CD4-positive, alpha-beta T cell (primary cell): ENCODE measurements around the gene ARL15. TPM values are rescaled to one million over a fixed set of nuclear protein-coding genes. Genes with fewer than 3 reads are reported as not detected.

Source experiments
- ATAC-seq: fragments of 200-7000 bp; cut with Tn5 transposase; one replicate; pipeline ENCODE4 v1.10.0; 2022; ENCODE audit warnings: mild to moderate bottlenecking; ENCODE audit not compliant: poor library complexity
- CTCF ChIA-PET: fragments of 350-600 bp; sonication (Branson Sonifier 250); formaldehyde crosslinking; loops from one replicate; lab custom pipeline; 2021; ENCODE audit warnings: antibody characterized with exemption, inconsistent platforms; lab: Charles Lee
- POLR2A ChIA-PET: fragments of 350-600 bp; sonication (Branson Sonifier 250); formaldehyde crosslinking; loops from one replicate; lab custom pipeline; 2021; ENCODE audit warnings: antibody characterized with exemption, inconsistent platforms; lab: Charles Lee
- DNase-seq, 14 experiments: peaks; one replicate each; pipeline ENCODE4 v3.0.0-alpha.2; 2013 to 2020; ENCODE audit warnings: mixed read lengths in 2 of 14
- H3K27ac ChIP-seq, 2 donors: one replicate each; pipeline versions ENCODE4 v1.5.1 to v1.7.0; 2013; ENCODE audit warnings: low read length in 2 of 2, low read depth in 1 of 2, mild to moderate bottlenecking in 1 of 2
- H3K27me3 ChIP-seq, 2 experiments: 1 replicate in 1 of 2; 2 replicates in 1 of 2; pipeline versions ENCODE4 v1.6.1 to v1.7.0; 2013; ENCODE audit warnings: low read length in 2 of 2, control low read depth in 1 of 2, mild to moderate bottlenecking in 1 of 2, moderate library complexity in 1 of 2; ENCODE audit not compliant: insufficient read depth in 2 of 2, control insufficient read depth in 1 of 2
- H3K36me3 ChIP-seq: one replicate; pipeline ENCODE4 v1.6.1; 2013; ENCODE audit warnings: low read length, control low read depth; ENCODE audit not compliant: insufficient read depth
- H3K4me1 ChIP-seq: one replicate; pipeline ENCODE4 v1.6.1; 2013; ENCODE audit warnings: low read length, control low read depth; ENCODE audit not compliant: insufficient read depth
- H3K4me3 ChIP-seq: one replicate; pipeline ENCODE4 v1.5.1; 2013; ENCODE audit warnings: mild to moderate bottlenecking, low read length, moderate library complexity
- H3K9me3 ChIP-seq, 2 experiments: 1 replicate in 1 of 2; 2 replicates in 1 of 2; pipeline versions ENCODE4 v1.6.1 to v1.7.0; 2013; ENCODE audit warnings: low read length in 2 of 2, mild to moderate bottlenecking in 2 of 2, control low read depth in 1 of 2, moderate library complexity in 1 of 2; ENCODE audit not compliant: control insufficient read depth in 1 of 2, insufficient read depth in 1 of 2
- H3K27ac Mint-ChIP-seq: one replicate; pipeline ENCODE4 v1.8.0; 2020; ENCODE audit warnings: mixed read lengths
- H3K27me3 Mint-ChIP-seq: one replicate; pipeline ENCODE4 v1.8.0; 2021; ENCODE audit warnings: mixed read lengths
- H3K36me3 Mint-ChIP-seq: one replicate; pipeline ENCODE4 v1.8.0; 2021; ENCODE audit warnings: low read depth, mixed read lengths
- H3K4me1 Mint-ChIP-seq: one replicate; pipeline ENCODE4 v1.8.0; 2021; ENCODE audit warnings: low read depth, mixed read lengths
- H3K4me3 Mint-ChIP-seq: one replicate; pipeline ENCODE4 v1.8.0; 2020; ENCODE audit warnings: mild to moderate bottlenecking, mixed read lengths
- H3K9me3 Mint-ChIP-seq: one replicate; pipeline ENCODE4 v1.8.0; 2020; ENCODE audit warnings: mixed read lengths
- CTCF ChIP-seq: fragments of 200-600 bp; IDR thresholded peaks from one replicate; pipeline ENCODE4 v1.8.0; 2022; ENCODE audit warnings: antibody characterized with exemption, mild to moderate bottlenecking
- intact Hi-C, 2 experiments: fragments of 100-400 bp; cut with DNase I in 1 of 2; cut with micrococcal nuclease in 1 of 2; formaldehyde crosslinking; loops; one replicate each; pipeline versions ENCODE4 v1.15.1 to v1.9.0; 2023 to 2025; cut with DNase I, micrococcal nuclease
- total RNA-seq, 174 experiments: library from RNA in 2 of 174; stranded (reverse) in 2 of 174; gene quantifications; one replicate each; pipeline ENCODE4 v1.2.3 and lab custom pipeline; 2021 to 2026

The ARL15 gene
- total RNA-seq, 2 experiments from 2014 or later = 9.1 to 10.6 TPM

GRCh38 chr5:53929152-53929551 lies 381.2 kb downstream of the ARL15 start:
- no peaks in the 10 kb centered on the region for H3K27me3 ChIP-seq
- no peaks in the 10 kb centered on the region for H3K4me1 ChIP-seq
- no peaks in the 10 kb centered on the region for H3K9me3 ChIP-seq
- no peaks in the 10 kb centered on the region for H3K27me3 Mint-ChIP-seq
- intact Hi-C loops = no loop called here
- no peaks in the 10 kb centered on the region for H3K36me3 Mint-ChIP-seq
- no peak for TF ChIP-seq CTCF
- H3K4me1 Mint-ChIP-seq = no peaks in the 10 kb centered on the region
- ChIA-PET CTCF (no interaction called here), POLR2A (no interaction called here)
- no peak overlapping the region for H3K4me3 Mint-ChIP-seq
- no peak overlapping the region for H3K27ac Mint-ChIP-seq
- no peaks in the 10 kb centered on the region for H3K36me3 ChIP-seq
- DNase-seq (no peak), ATAC-seq (no peak)
- H3K9me3 Mint-ChIP-seq = no peaks in the 10 kb centered on the region
- no peak overlapping the region for H3K27ac ChIP-seq
- H3K4me3 ChIP-seq = no peak overlapping the region

- Mint-ChIP-seq H3K27ac (no peak overlapping the region), H3K9me3 (no peaks in the 10 kb centered on the region), H3K36me3 (no peaks in the 10 kb centered on the region), H3K27me3 (no peaks in the 10 kb centered on the region), H3K4me1 (no peaks in the 10 kb centered on the region), H3K4me3 (no peak overlapping the region)
- Histone ChIP-seq H3K9me3 (no peaks in the 10 kb centered on the region), H3K4me1 (no peaks in the 10 kb centered on the region), H3K36me3 (no peaks in the 10 kb centered on the region), H3K27ac (no peak overlapping the region), H3K27me3 (no peaks in the 10 kb centered on the region), H3K4me3 (no peak overlapping the region)
- ChIA-PET CTCF (no interaction called here), POLR2A (no interaction called here)
- ATAC-seq (no peak), DNase-seq (no peak)
- intact Hi-C loops = no loop called here
- no peak for TF ChIP-seq CTCF
Observed at GRCh38 chr5:53928641-53929040, 381.7 kb downstream of the ARL15 start.

GRCh38 chr5:53927668-53928247 lies 382.6 kb downstream of the ARL15 start:
- Mint-ChIP-seq H3K27me3 (no peaks in the 10 kb centered on the region), H3K4me1 (no peaks in the 10 kb centered on the region), H3K9me3 (no peaks in the 10 kb centered on the region), H3K27ac (no peak overlapping the region), H3K4me3 (no peak overlapping the region), H3K36me3 (no peaks in the 10 kb centered on the region)
- no peak for ATAC-seq
- ChIA-PET CTCF (no interaction called here), POLR2A (no interaction called here)
- no peaks in the 10 kb centered on the region for H3K27me3 ChIP-seq
- no peaks in the 10 kb centered on the region for H3K9me3 ChIP-seq
- no peak for TF ChIP-seq CTCF
- no peak for DNase-seq
- H3K4me1 ChIP-seq = no peaks in the 10 kb centered on the region
- H3K27ac ChIP-seq = no peak overlapping the region
- intact Hi-C loops = no loop called here
- H3K36me3 ChIP-seq = no peaks in the 10 kb centered on the region
- H3K4me3 ChIP-seq = no peak overlapping the region
